Gastroesophageal sphincter (tissue), 2 donors: ENCODE data around the gene BPGM.

ENCODE experiments used
- EP300 ChIP-seq: sonication (generic); formaldehyde crosslinking; IDR thresholded peaks from one replicate; pipeline ENCODE4 v1.6.1; 2017; ENCODE audit warnings: antibody characterized with exemption, mild to moderate bottlenecking
- POLR2AphosphoS5 ChIP-seq: sonication (generic); formaldehyde crosslinking; IDR thresholded peaks from one replicate; pipeline ENCODE4 v1.6.1; 2017; ENCODE audit warnings: antibody characterized with exemption

DNA sequence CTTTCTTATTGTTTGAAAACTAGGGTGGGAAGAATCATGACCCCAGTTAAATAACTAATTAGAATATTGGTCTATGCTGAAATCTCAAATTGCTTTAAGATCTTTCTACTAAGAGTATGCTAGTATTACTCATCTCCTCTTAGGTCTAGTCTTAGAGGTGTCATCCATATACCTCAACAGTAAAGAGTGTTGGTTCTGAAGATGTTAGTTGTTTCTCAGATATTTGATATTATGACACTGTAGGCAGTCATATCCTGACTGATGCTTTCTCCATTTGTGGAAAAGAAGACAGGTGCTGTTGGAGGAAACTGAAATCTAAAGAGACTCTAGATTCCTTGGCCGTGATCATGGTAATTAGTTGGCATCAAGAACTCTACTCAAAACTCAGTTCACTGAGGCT, 21.2 kb downstream of the BPGM start:
- TF ChIP-seq EP300 (no peak), POLR2AphosphoS5 (no peak)
